GM12801 (cell line): Measurements from ENCODE around the gene CTNNA3.

Experiments used
- CTCF ChIP-seq: IDR thresholded peaks from one replicate; pipeline ENCODE4 v1.5.1; 2011; ENCODE audit warnings: control low read depth; ENCODE audit not compliant: insufficient read length; ENCODE audit errors: extremely low read depth

CTNNA3 gene

GRCh38 chr10:67114945-67115344, 581.0 kb downstream of the CTNNA3 start:
- no peak for TF ChIP-seq CTCF

- TF ChIP-seq CTCF = no peak
Observed at GRCh38 chr10:67112765-67113164, 583.2 kb downstream of the CTNNA3 start.

- no peak for TF ChIP-seq CTCF
Observed at GRCh38 chr10:67110286-67110685, 585.7 kb downstream of the CTNNA3 start.

GRCh38 chr10:67107670-67108069, 588.3 kb downstream of the CTNNA3 start:
- no peak for TF ChIP-seq CTCF

GRCh38 chr10:67100951-67101350, 595.0 kb downstream of the CTNNA3 start:
- TF ChIP-seq CTCF = no peak

- TF ChIP-seq CTCF = no peak
Observed at GRCh38 chr10:67098461-67098860, 597.5 kb downstream of the CTNNA3 start.

GRCh38 chr10:67095531-67095930, 600.5 kb downstream of the CTNNA3 start:
- TF ChIP-seq CTCF = no peak

GRCh38 chr10:67088036-67088435, 608.0 kb downstream of the CTNNA3 start:
- no peak for TF ChIP-seq CTCF
